IPS-18a (cell line): ENCODE results near the gene CCDC191.

Experiments used
- H3K27ac ChIP-seq: one replicate; pipeline ENCODE4 v1.5.1; 2013; ENCODE audit warnings: low read length
- H3K27me3 ChIP-seq: one replicate; pipeline ENCODE4 v1.6.1; 2013; ENCODE audit warnings: mild to moderate bottlenecking, low read length; ENCODE audit not compliant: control insufficient read depth, insufficient read depth
- H3K36me3 ChIP-seq: one replicate; pipeline ENCODE4 v1.6.1; 2013; ENCODE audit warnings: low read depth, low read length; ENCODE audit not compliant: control insufficient read depth
- H3K4me1 ChIP-seq: one replicate; pipeline ENCODE4 v1.6.1; 2013; ENCODE audit warnings: low read depth, low read length; ENCODE audit not compliant: control insufficient read depth
- H3K4me3 ChIP-seq: one replicate; pipeline ENCODE4 v1.5.1; 2013; ENCODE audit warnings: low read length
- H3K9ac ChIP-seq: one replicate; pipeline ENCODE4 v1.6.1; 2013; ENCODE audit warnings: mild to moderate bottlenecking, low read length, moderate library complexity
- H3K9me3 ChIP-seq: one replicate; pipeline ENCODE4 v1.6.1; 2013; ENCODE audit warnings: low read depth, low read length; ENCODE audit not compliant: control insufficient read depth

The CCDC191 gene

GRCh38 chr3:114057011-114057347 is 653 bp upstream of the CCDC191 start:
- no peaks in the 10 kb centered on the region for H3K9me3 ChIP-seq
- no peaks in the 10 kb centered on the region for H3K4me1 ChIP-seq
- H3K27ac ChIP-seq, result peak overlapping the region; percentile 38
- H3K27me3 ChIP-seq, result no peaks in the 10 kb centered on the region
- H3K9ac ChIP-seq, result peak overlapping the region; percentile 76
- no peaks in the 10 kb centered on the region for H3K36me3 ChIP-seq
- H3K4me3 ChIP-seq, result peak overlapping the region; percentile 80

- Histone ChIP-seq H3K9ac (no peak overlapping the region), H3K27ac (no peak overlapping the region), H3K27me3 (no peaks in the 10 kb centered on the region), H3K9me3 (no peaks in the 10 kb centered on the region), H3K4me1 (no peaks in the 10 kb centered on the region), H3K4me3 (no peak overlapping the region), H3K36me3 (no peaks in the 10 kb centered on the region)
Observed at GRCh38 chr3:114052216-114052615, 4.1 kb downstream of the CCDC191 start.

GRCh38 chr3:114043205-114043604 is 13.1 kb downstream of the CCDC191 start:
- H3K9ac ChIP-seq, result no peak overlapping the region
- no peak overlapping the region for H3K27ac ChIP-seq
- H3K4me1 ChIP-seq, result no peaks in the 10 kb centered on the region
- no peak overlapping the region for H3K4me3 ChIP-seq
- no peaks in the 10 kb centered on the region for H3K27me3 ChIP-seq
- H3K36me3 ChIP-seq, result no peaks in the 10 kb centered on the region
- no peaks in the 10 kb centered on the region for H3K9me3 ChIP-seq

- H3K27ac ChIP-seq, result no peak overlapping the region
Observed at GRCh38 chr3:114035896-114036295, 20.4 kb downstream of the CCDC191 start.

GRCh38 chr3:114034787-114035545 is 21.4 kb downstream of the CCDC191 start:
- H3K9ac ChIP-seq, result no peak overlapping the region
- no peaks in the 10 kb centered on the region for H3K9me3 ChIP-seq
- H3K36me3 ChIP-seq, result no peaks in the 10 kb centered on the region
- H3K4me3 ChIP-seq, result no peak overlapping the region
- no peaks in the 10 kb centered on the region for H3K27me3 ChIP-seq
- peaks cover 5% of the 10 kb centered on the region for H3K4me1 ChIP-seq
- H3K27ac ChIP-seq, result no peak overlapping the region

More at GRCh38 chr3:114035896-114036295, 20.4 kb downstream of the CCDC191 start:
- Histone ChIP-seq H3K9ac (no peak overlapping the region), H3K27me3 (no peaks in the 10 kb centered on the region), H3K9me3 (no peaks in the 10 kb centered on the region), H3K4me1 (peaks cover 5% of the 10 kb centered on the region), H3K4me3 (no peak overlapping the region), H3K36me3 (no peaks in the 10 kb centered on the region)

- H3K9ac ChIP-seq, result no peak overlapping the region
- H3K9me3 ChIP-seq, result no peaks in the 10 kb centered on the region
- H3K27ac ChIP-seq, result no peak overlapping the region
- H3K4me1 ChIP-seq, result peaks cover 5% of the 10 kb centered on the region
- no peaks in the 10 kb centered on the region for H3K27me3 ChIP-seq
- H3K36me3 ChIP-seq, result no peaks in the 10 kb centered on the region
- no peak overlapping the region for H3K4me3 ChIP-seq
Observed at GRCh38 chr3:114034211-114034610, 22.1 kb downstream of the CCDC191 start.

- H3K27ac ChIP-seq, result no peak overlapping the region
Observed at GRCh38 chr3:114033721-114034120, 22.6 kb downstream of the CCDC191 start.

GRCh38 chr3:114026331-114026730 is 30.0 kb downstream of the CCDC191 start:
- Histone ChIP-seq H3K27ac (no peak overlapping the region), H3K9ac (no peak overlapping the region), H3K9me3 (no peaks in the 10 kb centered on the region), H3K36me3 (no peaks in the 10 kb centered on the region), H3K4me3 (no peak overlapping the region), H3K27me3 (no peaks in the 10 kb centered on the region), H3K4me1 (peaks cover 4% of the 10 kb centered on the region)

More at GRCh38 chr3:114033721-114034120, 22.6 kb downstream of the CCDC191 start:
- Histone ChIP-seq H3K36me3 (no peaks in the 10 kb centered on the region), H3K4me1 (peaks cover 5% of the 10 kb centered on the region), H3K27me3 (no peaks in the 10 kb centered on the region), H3K9ac (no peak overlapping the region), H3K4me3 (no peak overlapping the region), H3K9me3 (no peaks in the 10 kb centered on the region)

- Histone ChIP-seq H3K27me3 (no peaks in the 10 kb centered on the region), H3K9me3 (no peaks in the 10 kb centered on the region), H3K27ac (no peak overlapping the region), H3K36me3 (no peaks in the 10 kb centered on the region), H3K9ac (no peak overlapping the region), H3K4me1 (no peaks in the 10 kb centered on the region), H3K4me3 (no peak overlapping the region)
Observed at GRCh38 chr3:114025451-114025850, 30.9 kb downstream of the CCDC191 start.

- Histone ChIP-seq H3K4me3 (no peak overlapping the region), H3K4me1 (no peaks in the 10 kb centered on the region), H3K9ac (no peak overlapping the region), H3K27ac (no peak overlapping the region), H3K36me3 (no peaks in the 10 kb centered on the region), H3K27me3 (no peaks in the 10 kb centered on the region), H3K9me3 (no peaks in the 10 kb centered on the region)
Observed at GRCh38 chr3:114022145-114022802, 34.1 kb downstream of the CCDC191 start.

GRCh38 chr3:114020907-114021306 is 35.4 kb downstream of the CCDC191 start:
- Histone ChIP-seq H3K9ac (no peak overlapping the region), H3K27ac (no peak overlapping the region), H3K27me3 (no peaks in the 10 kb centered on the region), H3K9me3 (no peaks in the 10 kb centered on the region), H3K36me3 (no peaks in the 10 kb centered on the region), H3K4me1 (no peaks in the 10 kb centered on the region), H3K4me3 (no peak overlapping the region)

GRCh38 chr3:114019486-114019885 is 36.8 kb downstream of the CCDC191 start:
- Histone ChIP-seq H3K9ac (no peak overlapping the region), H3K27ac (no peak overlapping the region), H3K36me3 (no peaks in the 10 kb centered on the region), H3K4me3 (no peak overlapping the region), H3K4me1 (no peaks in the 10 kb centered on the region), H3K27me3 (no peaks in the 10 kb centered on the region), H3K9me3 (no peaks in the 10 kb centered on the region)
